GOT3 (cell line): ENCODE data around the gene ATP2B1.
"Not testable (repeated sequence)": the region's sequence is repeated elsewhere in the genome, so short reads cannot be mapped to it uniquely, and the experiment has no call there.

Source experiments
- DNase-seq: peaks from one replicate; lab custom pipeline; 2025; ENCODE audit warnings: mixed read lengths; lab: John Stamatoyannopoulos, UW

Gene ATP2B1

DNA sequence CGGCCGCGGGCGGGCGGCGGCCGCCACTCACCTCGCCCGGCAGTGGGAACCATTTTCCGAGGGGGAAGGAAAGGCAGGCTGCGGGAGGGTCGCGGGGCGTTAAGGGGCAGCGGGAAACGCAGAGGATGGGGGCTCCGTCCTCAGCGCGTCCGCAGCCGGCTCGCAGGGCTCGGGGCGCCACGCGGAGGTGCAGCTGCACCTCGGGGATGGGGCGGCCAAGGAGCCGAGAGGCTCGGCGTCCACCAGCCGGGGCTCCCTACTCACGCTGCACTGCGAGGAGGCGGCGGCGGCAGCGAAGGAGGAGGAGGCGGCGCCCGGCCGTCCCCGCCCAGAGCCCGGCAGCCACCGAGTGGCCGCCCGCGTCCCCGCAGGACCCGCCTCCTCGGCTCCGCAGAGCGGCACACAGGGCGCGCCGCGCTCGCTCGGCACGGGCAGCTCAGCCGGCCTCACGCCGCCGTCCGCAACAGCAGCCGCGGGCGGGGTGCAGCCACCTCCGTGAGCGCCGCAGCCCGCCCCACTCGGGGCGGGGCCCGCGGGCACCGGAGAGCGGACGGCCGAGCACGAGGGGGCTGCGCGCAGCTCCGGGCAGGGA is at the start of gene ATP2B1:
TSS of gene ATP2B1 (minus strand) at position 274 of the 592 bp plus-strand sequence. CDS start 52,952 bp downstream, outside the sequence.
- DNase-seq: peak; percentile 37

DNA sequence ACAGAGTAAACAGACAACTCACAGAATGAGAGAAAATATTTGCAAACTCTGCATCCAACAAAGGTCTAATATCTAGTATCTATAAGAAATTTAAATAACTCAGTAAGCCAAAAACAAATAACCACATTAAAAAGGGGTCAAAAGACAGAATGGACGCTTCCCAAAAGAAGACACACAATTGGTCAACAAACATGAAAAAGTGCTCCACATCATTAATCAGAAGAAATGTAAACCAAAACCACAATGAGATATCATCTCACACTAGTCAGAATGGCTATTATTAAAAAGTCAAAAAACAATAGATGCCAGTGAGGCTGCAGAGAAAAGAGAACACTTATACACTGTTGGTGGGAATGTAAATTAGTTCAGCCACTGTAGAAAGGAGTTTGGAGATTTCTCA is 49.3 kb upstream of the ATP2B1 start:
- not testable (repeated sequence) for DNase-seq

DNA sequence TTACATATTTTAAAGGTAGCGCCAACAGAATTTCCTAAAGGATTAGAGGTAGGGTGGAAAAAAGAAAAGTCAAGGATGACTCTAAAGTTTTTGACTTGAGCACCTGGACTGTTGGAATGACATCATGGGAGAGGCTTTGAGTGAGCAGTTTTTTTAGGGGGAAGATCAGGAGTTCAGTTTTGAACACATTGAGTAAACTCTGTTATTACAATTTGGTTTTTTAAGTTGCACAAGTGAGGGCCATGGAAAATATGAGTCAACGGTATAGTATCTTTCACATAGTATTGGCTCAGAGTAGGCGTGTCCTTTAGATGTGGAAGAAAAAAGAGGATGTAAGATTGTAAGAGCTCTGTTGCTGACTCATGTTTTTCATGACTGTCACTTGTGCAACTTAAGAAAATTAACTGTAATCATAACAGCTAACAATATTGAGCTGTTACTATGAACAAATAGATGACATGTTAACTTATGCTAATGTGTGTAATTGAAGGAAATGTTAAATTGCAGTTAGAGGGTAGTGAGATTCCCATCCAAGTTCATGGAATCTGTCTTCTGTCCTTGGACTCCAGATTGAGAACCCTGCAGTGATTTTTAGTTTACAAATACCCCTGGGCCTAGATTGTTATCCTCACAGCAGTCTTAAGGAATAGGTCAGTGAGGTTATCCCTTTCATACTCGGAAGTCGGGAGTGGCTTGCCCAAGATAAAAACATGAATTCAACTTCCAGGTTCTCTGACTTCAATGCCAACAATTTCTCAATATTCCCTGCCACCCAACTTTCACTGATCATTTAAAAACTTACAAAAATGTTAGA is 48.2 kb upstream of the ATP2B1 start:
- DNase-seq: peak; percentile 0

DNA sequence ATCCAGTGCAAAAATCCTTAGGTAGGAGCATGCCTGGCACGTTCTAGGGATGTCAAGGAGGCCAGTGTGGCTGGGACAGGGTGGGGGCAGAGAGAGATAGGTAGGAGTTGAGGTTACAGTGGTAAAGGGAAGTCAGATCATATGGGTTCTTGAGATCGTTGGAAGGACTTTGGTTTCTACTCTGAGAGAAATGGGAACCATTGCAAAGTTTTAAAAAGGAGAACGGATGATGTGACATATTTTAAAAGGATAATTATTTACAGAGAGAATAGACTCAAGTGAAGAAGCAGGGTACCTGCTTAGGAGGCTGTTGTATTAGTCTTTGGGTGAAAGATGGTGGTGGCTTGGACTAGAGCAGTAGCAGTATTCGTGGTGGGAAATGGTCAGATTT is 47.6 kb upstream of the ATP2B1 start:
- DNase-seq: no peak

DNA sequence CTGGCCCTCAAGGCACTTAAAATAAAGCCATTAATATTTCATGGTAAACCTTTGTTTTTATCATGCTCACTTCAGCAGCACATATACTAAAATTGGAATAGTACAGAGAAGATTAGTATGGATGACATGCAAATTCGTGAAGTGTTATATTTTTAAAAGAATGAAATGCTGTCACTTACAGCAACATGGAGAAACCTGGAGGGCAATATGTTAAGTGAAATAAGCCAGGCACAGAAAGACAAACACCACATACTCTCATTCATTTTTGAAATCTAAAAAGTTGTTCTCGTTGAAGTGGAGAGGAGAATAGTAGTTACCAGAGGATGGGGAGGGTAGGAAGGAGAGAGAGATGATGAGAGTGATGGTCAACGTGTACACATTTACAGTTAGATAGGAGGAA is 45.4 kb upstream of the ATP2B1 start:
- no peak for DNase-seq

DNA sequence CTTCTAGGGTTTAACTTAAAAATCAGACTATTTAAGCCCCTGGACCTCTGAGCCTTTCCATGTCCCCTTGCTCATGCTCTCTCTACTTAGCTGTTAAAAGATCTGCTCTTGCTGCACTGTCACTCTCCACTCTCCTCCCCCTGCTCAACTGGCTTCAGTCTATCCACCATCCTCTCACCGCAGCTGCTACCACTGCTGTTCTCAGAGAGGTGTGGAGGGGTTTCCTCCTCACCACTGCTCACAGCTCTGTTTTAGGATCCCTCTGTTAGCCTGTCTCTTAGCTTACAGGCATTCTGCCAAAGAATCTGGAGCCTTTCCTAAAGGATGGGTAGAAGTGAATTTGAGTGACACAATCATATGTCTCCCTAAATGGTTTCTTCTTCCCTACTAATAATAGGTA is 43.7 kb upstream of the ATP2B1 start:
- DNase-seq: no peak

DNA sequence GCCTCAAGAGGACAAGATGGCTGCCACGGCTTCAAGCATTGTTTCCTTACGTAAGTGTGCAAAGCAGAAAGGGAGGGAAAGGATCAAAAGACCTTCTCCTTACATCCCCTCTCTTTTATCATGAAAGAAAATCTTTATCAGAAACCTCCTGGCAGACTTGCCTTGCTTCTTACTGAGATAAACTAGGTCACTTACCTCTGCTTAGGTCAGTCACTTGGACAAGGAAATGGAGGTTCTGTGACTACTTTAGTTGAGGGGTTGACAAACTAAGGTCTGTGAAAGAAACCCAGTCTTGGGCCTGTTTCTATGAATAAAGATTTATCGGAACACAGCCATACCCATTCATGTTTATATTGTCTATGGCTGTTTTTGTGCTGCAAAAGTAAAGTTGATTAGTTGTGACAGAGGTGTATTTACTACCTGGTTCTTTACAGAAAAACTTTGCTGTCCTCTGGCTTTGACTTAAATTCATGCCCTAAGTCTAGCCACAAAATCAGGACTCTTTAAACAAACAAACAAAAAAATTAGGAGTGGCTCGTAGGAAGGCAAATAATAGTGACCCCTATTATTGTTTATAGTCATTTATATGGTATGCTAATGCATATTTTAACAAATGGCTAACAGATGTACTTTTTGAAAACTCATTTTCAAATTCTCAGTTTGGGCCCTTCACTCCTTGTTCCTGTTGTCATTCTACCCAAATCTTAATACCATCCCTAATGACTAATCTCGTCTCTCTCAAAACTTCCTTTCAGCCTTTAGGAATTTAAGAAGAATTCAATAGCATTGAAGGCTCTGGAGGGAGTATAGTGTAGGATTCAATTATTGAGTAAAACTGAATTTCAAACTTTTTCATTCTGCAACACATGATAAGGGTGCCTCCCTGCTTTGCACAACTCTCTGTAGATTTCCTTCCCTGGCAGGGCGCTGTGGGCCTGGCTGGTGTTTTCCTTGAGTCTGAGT is 42.0 kb upstream of the ATP2B1 start:
- DNase-seq: no peak

DNA sequence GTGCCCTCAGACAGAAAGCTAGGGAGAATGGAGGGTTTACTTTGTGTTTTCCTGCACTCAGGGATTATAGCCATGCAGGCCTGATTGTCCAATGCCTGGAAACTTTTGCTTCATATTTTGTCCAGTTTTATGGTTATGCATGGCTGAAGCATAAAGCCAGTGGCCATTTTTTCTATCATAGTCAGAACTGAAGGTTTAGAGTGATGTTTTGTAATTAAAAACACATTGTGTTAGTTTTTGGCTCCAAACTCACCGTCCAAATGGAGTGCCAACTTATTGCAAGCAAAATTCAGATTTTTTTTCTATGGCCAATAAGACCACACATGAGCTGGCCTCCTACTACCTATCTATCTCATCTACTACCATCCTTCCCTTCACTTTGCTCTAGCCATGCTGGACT is 40.2 kb upstream of the ATP2B1 start:
- no peak for DNase-seq

DNA sequence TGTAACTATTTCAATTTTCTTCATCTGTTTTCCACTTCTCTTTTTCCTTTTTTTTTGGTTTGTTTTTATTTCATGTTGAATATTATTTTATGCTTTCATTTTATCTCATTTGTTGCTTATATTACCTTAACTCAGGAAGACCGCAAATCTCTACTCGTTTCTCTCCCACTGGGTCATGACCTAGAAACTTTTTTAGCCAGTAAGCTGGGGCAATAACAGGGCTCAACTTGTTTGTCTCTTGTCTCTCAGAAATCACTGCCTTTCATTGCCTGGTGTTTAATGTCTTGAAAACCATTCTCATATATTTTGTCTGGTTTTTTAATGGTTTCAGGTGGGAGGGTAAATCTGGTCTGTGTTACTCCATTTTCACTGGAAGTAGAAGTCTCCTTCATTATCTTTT is 36.6 kb upstream of the ATP2B1 start:
- no peak for DNase-seq

DNA sequence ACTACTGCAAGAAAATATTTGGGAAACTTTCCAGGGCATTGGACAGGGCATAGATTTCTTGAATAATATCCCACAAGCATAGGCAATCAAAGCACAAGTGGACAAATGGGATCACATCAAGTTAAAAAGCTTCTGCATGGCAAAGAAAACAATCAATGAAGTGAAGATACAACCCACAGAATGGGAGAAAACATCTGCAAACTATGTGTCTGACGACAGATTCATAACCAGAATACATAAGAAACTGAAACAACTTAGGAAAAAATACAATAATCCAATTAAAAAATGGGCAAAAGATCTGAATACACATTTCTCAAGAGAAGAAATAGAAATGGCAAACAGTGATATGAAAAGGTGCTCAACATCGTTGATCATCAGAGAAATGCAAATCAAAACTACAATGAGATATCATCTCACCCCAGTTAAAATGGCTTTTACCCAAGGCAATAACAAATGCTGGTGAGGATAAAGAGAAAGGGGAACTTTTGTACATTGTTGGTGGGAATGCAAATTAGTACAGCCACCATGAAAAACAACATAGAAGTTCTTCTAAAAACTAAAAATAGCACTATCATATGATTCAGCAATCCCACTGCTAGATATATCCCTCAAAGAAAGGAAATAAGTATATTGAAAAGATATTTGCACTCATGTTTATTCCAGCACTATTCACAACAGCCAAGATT is 33.8 kb upstream of the ATP2B1 start:
- no peak for DNase-seq

DNA sequence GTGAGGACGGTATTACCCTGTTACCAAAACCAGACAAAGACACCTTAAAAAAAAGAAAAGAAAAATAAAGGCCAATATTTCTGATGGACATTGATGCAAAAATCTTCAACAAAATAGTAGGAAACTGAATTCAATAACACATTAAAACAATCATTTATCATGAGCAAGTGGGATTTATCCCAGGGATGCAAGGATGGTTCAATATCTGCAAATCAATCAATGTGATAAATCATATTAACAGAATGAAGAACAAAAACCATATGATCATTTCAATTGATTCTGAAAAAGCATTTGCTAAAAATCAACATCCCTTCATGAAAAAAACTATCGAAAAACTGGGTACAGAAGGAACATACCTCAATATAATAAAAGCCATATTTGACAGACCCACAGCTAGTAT is 32.3 kb upstream of the ATP2B1 start:
- no peak for DNase-seq

DNA sequence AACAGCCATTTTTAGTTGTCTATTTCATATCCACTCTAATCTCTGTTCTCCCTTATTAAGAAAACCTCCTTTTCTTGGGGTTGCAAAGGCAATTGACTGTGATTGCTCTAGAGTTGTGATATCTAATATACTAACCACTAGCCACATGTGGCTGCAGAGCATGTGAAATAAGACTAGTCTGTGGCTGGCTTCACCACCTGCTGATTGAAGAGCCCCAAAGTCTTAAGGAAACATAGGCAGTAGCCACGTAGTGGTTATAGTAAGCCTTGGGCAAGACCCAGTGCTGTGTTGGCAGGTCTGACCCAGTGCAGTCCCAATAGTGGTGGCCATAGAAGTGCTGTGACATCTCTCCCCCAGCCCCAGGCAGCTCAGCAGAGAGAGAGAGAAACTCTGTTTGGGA is 28.4 kb upstream of the ATP2B1 start:
- DNase-seq: no peak

DNA sequence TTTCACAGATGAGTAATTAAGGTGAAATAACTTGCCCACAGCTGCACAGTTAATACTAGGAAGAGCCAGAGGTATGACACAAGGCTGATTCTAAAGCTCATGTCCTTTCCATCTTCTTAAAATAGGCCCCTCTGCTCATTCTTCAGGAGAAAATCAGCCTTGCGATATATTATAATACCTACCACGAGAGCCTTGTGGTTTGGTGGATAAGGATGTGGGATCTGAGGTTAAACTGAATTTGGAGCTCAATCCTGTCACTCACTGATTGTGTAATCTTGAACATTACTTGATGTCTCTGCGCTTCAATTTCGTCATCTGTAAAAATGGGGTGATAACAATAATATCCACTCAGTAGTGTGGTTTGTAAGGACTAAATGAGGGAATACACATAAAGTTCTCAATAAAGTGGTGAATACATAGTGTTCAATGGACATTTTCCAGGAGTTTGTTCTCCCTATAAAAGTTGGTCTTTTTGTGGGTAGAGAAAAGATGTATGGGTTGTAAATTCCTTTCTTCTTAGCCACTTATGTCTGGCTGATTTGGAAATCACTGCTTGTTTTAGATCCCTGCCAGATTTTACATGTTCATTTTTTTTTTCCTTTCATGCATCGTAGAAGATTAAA is 25.1 kb upstream of the ATP2B1 start:
- no peak for DNase-seq

DNA sequence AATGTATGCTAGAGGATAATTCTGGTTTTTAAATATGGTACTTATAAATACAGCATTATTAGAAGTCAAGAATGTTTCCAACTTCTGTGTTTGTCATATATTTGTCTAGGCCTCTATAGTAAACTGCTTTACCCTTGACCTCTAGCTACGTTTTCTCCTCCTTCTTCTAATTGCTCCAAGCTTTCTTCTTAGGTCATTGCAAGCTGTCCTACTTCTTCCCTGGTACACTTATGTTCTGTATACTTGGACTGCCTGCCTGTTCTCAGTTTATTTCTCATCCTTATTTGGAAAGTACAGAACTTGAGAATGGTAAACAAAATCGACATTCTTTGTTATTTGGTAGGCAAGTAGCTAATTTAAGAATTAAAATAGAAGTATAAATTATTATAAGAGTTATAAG is 23.9 kb upstream of the ATP2B1 start:
- DNase-seq: no peak

DNA sequence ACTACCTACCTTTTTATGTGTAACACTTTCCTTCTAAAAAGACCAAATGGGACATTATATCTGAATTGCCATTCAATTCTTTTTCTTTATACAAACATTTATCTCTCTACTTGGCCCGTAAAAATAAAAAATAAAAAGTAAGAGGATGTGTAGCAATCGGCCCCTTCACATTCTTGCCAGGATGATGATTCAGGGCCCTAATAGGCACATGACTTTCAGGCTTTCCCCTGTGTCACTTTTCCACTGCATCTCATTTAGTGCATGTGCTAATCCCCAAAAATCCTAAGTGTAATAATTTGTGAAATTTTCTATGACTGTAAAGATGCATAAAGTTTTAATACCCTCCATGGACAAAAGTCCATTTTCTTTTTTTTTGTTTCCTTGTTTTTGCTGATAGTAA is 23.0 kb upstream of the ATP2B1 start:
- DNase-seq: no peak

DNA sequence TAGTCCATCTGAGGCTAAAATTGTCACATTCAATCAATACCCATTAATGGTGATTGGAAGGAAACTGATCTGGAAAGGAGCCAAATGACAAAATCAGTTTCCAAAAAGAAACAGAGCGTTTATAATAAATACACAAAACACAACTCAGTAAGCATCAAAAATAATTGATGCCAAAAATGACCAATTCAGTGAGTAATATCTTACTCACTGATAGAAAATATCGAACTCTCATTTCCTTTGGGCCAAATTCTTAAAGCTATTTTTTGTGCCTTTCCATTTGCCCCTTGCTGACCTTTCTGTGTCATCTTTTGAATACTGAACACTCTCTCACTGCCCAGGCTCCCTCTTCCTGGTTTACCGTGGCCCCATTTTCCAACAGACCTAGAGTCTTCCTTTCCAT is 22.5 kb upstream of the ATP2B1 start:
- DNase-seq: no peak

DNA sequence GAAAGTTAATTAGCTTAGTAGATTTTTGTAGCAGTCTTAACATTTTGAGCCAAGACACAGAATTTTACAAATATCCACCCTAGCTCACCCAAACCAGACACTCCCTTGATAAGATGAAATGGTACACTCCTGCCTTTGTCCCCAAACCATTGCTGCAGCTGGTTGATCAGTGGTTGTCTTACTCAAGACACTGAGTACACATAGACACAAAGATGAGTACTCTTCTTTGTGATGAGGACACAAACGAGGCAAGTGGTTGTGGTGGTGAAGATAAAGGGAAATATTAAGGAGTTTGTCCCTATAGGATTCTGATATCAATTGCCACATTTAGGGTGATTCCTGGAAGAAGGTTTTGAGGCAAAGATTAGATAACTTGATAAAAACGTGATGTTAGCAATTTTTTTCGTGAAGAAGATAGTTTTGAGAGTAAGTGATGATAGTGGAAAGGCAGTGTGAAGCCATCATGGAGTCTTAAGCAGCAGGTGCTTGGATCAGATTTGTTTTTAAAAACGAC is 21.4 kb upstream of the ATP2B1 start:
- no peak for DNase-seq

DNA sequence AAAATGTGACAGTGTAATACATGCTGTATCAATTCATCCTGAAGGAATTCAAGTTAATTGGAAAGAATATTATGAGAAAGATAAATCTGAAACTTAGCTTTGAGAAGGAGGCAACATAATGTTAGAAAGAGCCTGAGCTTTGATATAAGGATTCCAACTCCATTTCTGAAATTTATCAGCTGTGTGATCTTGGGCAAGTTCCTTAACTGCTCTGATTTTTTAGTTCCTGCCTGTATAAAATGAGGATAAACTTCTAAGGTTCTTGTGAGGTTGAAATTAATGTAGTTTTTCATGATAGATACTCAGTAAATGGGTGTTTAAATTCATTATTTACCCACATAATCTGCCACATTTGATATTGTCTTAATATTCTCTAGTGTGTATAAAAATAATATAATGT is 14.6 kb upstream of the ATP2B1 start:
- DNase-seq: no peak

DNA sequence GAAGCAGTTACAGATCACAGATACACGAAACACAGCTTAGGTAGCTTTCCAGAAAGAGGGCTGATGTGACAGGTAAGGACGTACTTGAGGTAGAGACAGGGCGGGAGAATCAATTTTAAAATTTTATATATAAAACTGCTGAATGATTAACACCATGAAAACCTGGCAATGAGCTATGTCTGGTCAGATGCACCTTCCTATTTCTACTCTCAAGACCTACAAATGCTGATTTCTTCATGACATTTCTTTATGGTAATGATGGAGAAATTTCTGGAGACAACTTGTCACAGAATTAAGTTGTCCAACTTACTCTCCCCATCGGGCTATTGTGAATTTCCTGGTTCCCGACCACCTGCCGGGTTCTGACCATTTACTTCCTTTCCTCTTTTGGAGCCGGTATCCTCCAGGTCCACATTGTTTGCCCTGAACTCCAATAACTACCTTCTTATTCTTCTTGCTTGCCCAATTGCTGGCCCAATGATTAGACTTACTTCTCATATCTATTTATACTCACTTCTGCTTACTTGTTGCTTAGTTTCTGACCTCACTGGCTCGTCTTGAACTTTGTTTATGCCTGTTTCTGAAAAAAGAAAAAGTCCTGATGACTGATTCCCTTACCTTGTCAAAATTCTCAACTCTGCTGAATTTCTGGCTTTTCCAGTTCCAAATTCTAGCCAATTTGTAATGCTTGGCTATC is 12.8 kb upstream of the ATP2B1 start:
- DNase-seq: no peak

DNA sequence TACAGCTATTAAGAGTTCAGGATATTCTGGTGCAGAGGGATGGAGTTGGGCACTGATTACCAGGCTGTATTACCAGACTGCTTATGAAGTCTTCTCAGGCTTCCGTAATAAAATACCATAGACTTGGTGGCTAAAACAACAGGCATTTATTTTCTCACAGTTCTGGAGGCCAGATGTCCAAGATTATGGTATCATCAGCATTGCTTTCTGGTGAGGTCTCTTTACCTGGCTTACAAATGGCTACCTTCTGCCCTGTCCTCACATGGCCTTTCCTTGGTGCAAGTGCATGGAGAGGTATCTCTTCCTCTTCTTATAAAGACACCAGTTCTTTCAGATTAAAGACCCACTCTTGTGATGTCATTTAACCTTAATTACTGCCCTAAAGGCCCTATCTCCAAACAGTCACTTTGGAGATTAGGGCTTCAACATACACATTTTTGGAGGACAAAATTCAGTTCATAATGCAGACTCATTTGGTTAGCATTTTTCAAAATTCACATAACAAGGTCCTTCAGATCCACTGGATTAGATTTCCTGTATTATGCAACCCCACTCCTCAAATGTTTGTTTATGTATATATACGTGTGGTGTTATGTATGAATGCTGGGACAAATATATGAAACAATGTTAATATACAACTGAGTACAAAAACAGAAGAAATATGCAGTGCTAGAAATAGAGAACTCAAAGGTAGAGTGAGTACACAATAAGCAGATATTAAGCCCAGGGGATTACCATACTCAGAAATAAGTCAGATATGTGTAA is 9.3 kb upstream of the ATP2B1 start:
- DNase-seq: no peak
